Psoas muscle (tissue), 8 donors: ENCODE results near the gene IDI1. TPM values are rescaled to one million over a fixed set of nuclear protein-coding genes. Genes with fewer than 3 reads are reported as not detected.

Source experiments
- ATAC-seq, 4 donors: fragments of 200-7000 bp; cut with Tn5 transposase; one replicate each; pipeline ENCODE4 v1.9.1; 2020; ENCODE audit warnings: moderate library complexity in 3 of 4, mild to moderate bottlenecking in 2 of 4
- DNase-seq, 2 donors: peaks; one replicate each; pipeline ENCODE4 v3.0.0-alpha.2; 2020
- H3K27ac ChIP-seq: fragments of 200-600 bp; one replicate; pipeline ENCODE4 v1.8.0; 2022
- H3K27me3 ChIP-seq, 3 donors: fragments of 200-600 bp in 1 of 3; one replicate each; pipeline versions ENCODE4 v1.6.1 to v1.8.0; 2013 to 2022; ENCODE audit warnings: low read length in 2 of 3, mild to moderate bottlenecking in 2 of 3, moderate library complexity in 1 of 3; ENCODE audit not compliant: insufficient read depth in 3 of 3
- H3K36me3 ChIP-seq, 2 donors: fragments of 200-600 bp in 1 of 2; one replicate each; pipeline versions ENCODE4 v1.6.1 to v1.8.0; 2013 to 2022; ENCODE audit warnings: low read depth in 1 of 2, mild to moderate bottlenecking in 1 of 2, moderate library complexity in 1 of 2; ENCODE audit not compliant: insufficient read depth in 1 of 2
- H3K4me1 ChIP-seq: fragments of 200-600 bp; one replicate; pipeline ENCODE4 v1.8.0; 2022
- H3K4me3 ChIP-seq: fragments of 200-600 bp; one replicate; pipeline ENCODE4 v1.8.0; 2022; ENCODE audit warnings: mild to moderate bottlenecking
- H3K9me3 ChIP-seq: fragments of 200-600 bp; one replicate; pipeline ENCODE4 v1.8.0; 2022
- CTCF ChIP-seq: fragments of 200-600 bp; IDR thresholded peaks from one replicate; pipeline ENCODE4 v1.8.0; 2022; ENCODE audit warnings: antibody characterized with exemption
- WGBS, 3 donors: extraction: QIAGEN DNeasy Blood & Tissue Kit; methylation state at CpG; one replicate each; pipeline versions ENCODE4 v1.1.6 to v1.1.7; 2013; 5-methylcytosine and 5-hydroxymethylcytosine counted together
- intact Hi-C, 2 donors: fragments of 100-400 bp; cut with DNase I; formaldehyde crosslinking; loops; one replicate each; pipeline versions ENCODE4 v1.11.0 to v1.14.2; 2022
- polyA plus RNA-seq, 3 donors: library from polyadenylated mRNA; stranded (reverse); fragments of 200-250 nt; gene quantifications; one replicate each; pipeline ENCODE4 v1.2.3, GENCODE V29; 2013
- total RNA-seq, 4 donors: library from RNA; stranded (reverse); fragmentation: NEBNext Ultra II Directional in 2 of 4; extraction: Animal tissue kit (Norgen Biotek cat#: 25700) in 2 of 4; gene quantifications; one replicate each; pipeline versions ENCODE4 v1.2.1 to v1.2.4, GENCODE V29; 2021 to 2023
- donor health status: healthy with polysubstance abuse.
- donor health status: DM: no; HTN: no; CAD: no; lungs with moderate emphysema.
- donor health status: Bipolar disorder and iron deficiency.
- donor health status: healthy.
- donor health status: DM: yes; HTN: yes; CAD: no.
- donor health status: DM: no; HTN: no; CAD: no.
- donor health status: DM: no; HTN: no; CAD: no.
- donor health status: DM: yes; HTN: yes; CAD: no.

The IDI1 gene
- total and polyA plus RNA-seq, 7 donors: 42.8 to 137 (median 57.4) TPM

GRCh38 chr10:1058017-1058416 is 9.1 kb upstream of the IDI1 start:
- peaks cover 3 to 23% of the 10 kb centered on the region in 2 donors for H3K36me3 ChIP-seq
- H3K27me3 ChIP-seq: no peaks in the 10 kb centered on the region
- H3K4me3 ChIP-seq: peak overlapping the region; percentile 96
- ATAC-seq (peak in 2 of 4 donors; percentile 26 to 40), DNase-seq (no peak)
- H3K27ac ChIP-seq: peak overlapping the region; percentile 100
- H3K9me3 ChIP-seq: no peaks in the 10 kb centered on the region
- 24 to 40% (median 34%) methylated on average over 7 of the region's 7 CpGs for WGBS, 3 donors
- intact Hi-C loops: loop anchor here (5.0 to 10.0 kb wide), 2 partner anchors 71 to 123 kb away; partner anchors contain the start of genes GTPBP4 (in 2 of the 2) and LARP4B (in 1 of the 2)
- peaks cover 55% of the 10 kb centered on the region for H3K4me1 ChIP-seq
- TF ChIP-seq CTCF: no peak

GRCh38 chr10:1057106-1057657 is 8.3 kb upstream of the IDI1 start:
- Histone ChIP-seq H3K36me3 (peaks cover 3 to 32% of the 10 kb centered on the region in 2 donors), H3K4me1 (peaks cover 52% of the 10 kb centered on the region), H3K27me3 (no peaks in the 10 kb centered on the region), H3K27ac (peak overlapping the region; percentile 100), H3K9me3 (no peaks in the 10 kb centered on the region), H3K4me3 (peak overlapping the region; percentile 96)
- intact Hi-C loops: loop anchor here (5.0 to 10.0 kb wide), 2 partner anchors 70 to 122 kb away; partner anchors contain the start of genes GTPBP4 (in 2 of the 2) and LARP4B (in 1 of the 2)
- ATAC-seq (peak in 2 of 4 donors; percentile 1 to 37), DNase-seq (no peak)
- TF ChIP-seq CTCF: no peak
- WGBS, 3 donors: 1 to 4% (median 1%) methylated on average over 23 to 26 of the region's 26 CpGs

GRCh38 chr10:1056326-1057105 is 7.6 kb upstream of the IDI1 start, which contains the start of gene WDR37:
TSS of gene WDR37 (plus strand) at chr10:1056385. CDS start at chr10:1072156, 15,771 bp downstream.
- H3K36me3 ChIP-seq: peaks cover 3 to 35% of the 10 kb centered on the region in 2 donors
- peak; percentile 96 to 97 (median 96) for ATAC-seq
- intact Hi-C loops: loop anchor here (5.0 to 10.0 kb wide), 2 partner anchors 69 to 122 kb away; partner anchors contain the start of genes GTPBP4 (in 2 of the 2) and LARP4B (in 1 of the 2)
- DNase-seq: peak; percentile 91 to 95
- WGBS, 3 donors: 0 to 1% (median 0%) methylated on average over 81 to 87 of the region's 87 CpGs
- H3K4me1 ChIP-seq: peaks cover 50% of the 10 kb centered on the region
- no peak for TF ChIP-seq CTCF
- peak within 1 kb of the TSS; percentile 100 for H3K27ac ChIP-seq
- no peaks in the 10 kb centered on the region for H3K27me3 ChIP-seq
- no peaks in the 10 kb centered on the region for H3K9me3 ChIP-seq
- peak within 1 kb of the TSS; percentile 96 for H3K4me3 ChIP-seq

- Histone ChIP-seq H3K9me3 (no peaks in the 10 kb centered on the region), H3K27me3 (no peaks in the 10 kb centered on the region), H3K4me1 (peaks cover 54% of the 10 kb centered on the region), H3K4me3 (peak overlapping the region; percentile 96), H3K27ac (peak overlapping the region; percentile 100), H3K36me3 (peaks cover 3 to 46% of the 10 kb centered on the region in 2 donors)
- no peak for DNase-seq
- no peak for ATAC-seq
- TF ChIP-seq CTCF: no peak
- intact Hi-C loops: loop anchor here (5.0 to 10.0 kb wide), 3 partner anchors 67 to 122 kb away; partner anchors contain the start of genes GTPBP4 (in 2 of the 2) and LARP4B (in 2 of the 2)
- WGBS, 3 donors: 35 to 49% (median 42%) methylated on average over 6 of the region's 6 CpGs
Observed at GRCh38 chr10:1054684-1055083, 5.8 kb upstream of the IDI1 start.
